IPS DF 4.7 (cell line): ENCODE data around the gene CHEK1.
A peak's percentile ranks its signal among the peaks of the same experiment; 100 is the strongest.
"Not testable (repeated sequence)": the region's sequence is repeated elsewhere in the genome, so short reads cannot be mapped to it uniquely, and the experiment has no call there.

Experiments
- DNase-seq: peaks from one replicate; pipeline ENCODE4 v3.0.0-alpha.2; 2013; ENCODE audit warnings: low spot score; ENCODE audit errors: extremely low read depth

CHEK1 gene

GRCh38 chr11:125624756-125625213 is at the start of gene CHEK1:
CHEK1 (plus strand) TSS chr11:125625163; CDS start chr11:125626769, 1,606 bp downstream.
- no peak for DNase-seq

GRCh38 chr11:125577181-125577580 is 47.8 kb upstream of the CHEK1 start:
- DNase-seq: not testable (repeated sequence)

GRCh38 chr11:125578783-125579182 is 46.2 kb upstream of the CHEK1 start:
- DNase-seq: no peak

GRCh38 chr11:125579811-125580210 is 45.2 kb upstream of the CHEK1 start:
- no peak for DNase-seq

GRCh38 chr11:125583496-125583895 is 41.5 kb upstream of the CHEK1 start:
- no peak for DNase-seq

GRCh38 chr11:125585487-125585886 is 39.5 kb upstream of the CHEK1 start:
- no peak for DNase-seq

GRCh38 chr11:125586623-125587022 is 38.3 kb upstream of the CHEK1 start:
- DNase-seq: no peak

- no peak for DNase-seq
Measured at GRCh38 chr11:125587480-125587879, 37.5 kb upstream of the CHEK1 start.

GRCh38 chr11:125588505-125588904 is 36.5 kb upstream of the CHEK1 start:
- no peak for DNase-seq

- DNase-seq: no peak
Measured at GRCh38 chr11:125591649-125592304, 33.2 kb upstream of the CHEK1 start.

- DNase-seq: peak; percentile 98
Measured at GRCh38 chr11:125592305-125593113, 32.5 kb upstream of the CHEK1 start, which contains the start of gene STT3A. STT3A (plus strand) TSS chr11:125592852; CDS start chr11:125595916, 3,064 bp downstream.

- DNase-seq: no peak
Measured at GRCh38 chr11:125593114-125593820, 31.7 kb upstream of the CHEK1 start.

GRCh38 chr11:125594958-125595357 is 30.0 kb upstream of the CHEK1 start:
- DNase-seq: no peak

GRCh38 chr11:125600663-125601062 is 24.3 kb upstream of the CHEK1 start:
- DNase-seq: no peak

- no peak for DNase-seq
Measured at GRCh38 chr11:125603207-125603606, 21.8 kb upstream of the CHEK1 start.

- no peak for DNase-seq
Measured at GRCh38 chr11:125605417-125605816, 19.5 kb upstream of the CHEK1 start.

GRCh38 chr11:125609545-125609944 is 15.4 kb upstream of the CHEK1 start:
- no peak for DNase-seq

- no peak for DNase-seq
Measured at GRCh38 chr11:125618383-125618782, 6.6 kb upstream of the CHEK1 start.

GRCh38 chr11:125621995-125622394 is 3.0 kb upstream of the CHEK1 start:
- no peak for DNase-seq

GRCh38 chr11:125623064-125623463 is 1.9 kb upstream of the CHEK1 start:
- DNase-seq: no peak

GRCh38 chr11:125625225-125625629 is 264 bp downstream of the CHEK1 start:
- DNase-seq: peak; percentile 16
